GM12891 (cell line): ENCODE results near the gene MRPL54.

ENCODE experiments used
- POLR2A ChIP-seq: IDR thresholded peaks from 2 replicates; pipeline ENCODE4 v1.6.1; 2011; ENCODE audit warnings: low read depth, low read length, control low read depth
- POLR2AphosphoS5 ChIP-seq: IDR thresholded peaks from 2 replicates; pipeline ENCODE4 v1.6.1; 2011; ENCODE audit warnings: low read depth, low read length, control low read depth
- POU2F2 ChIP-seq: IDR thresholded peaks from 2 replicates; pipeline ENCODE4 v1.6.1; 2011; ENCODE audit warnings: low read depth, mild to moderate bottlenecking, control low read depth, low read length, moderate library complexity
- TAF1 ChIP-seq: IDR thresholded peaks from 2 replicates; pipeline ENCODE4 v1.6.1; 2011; ENCODE audit warnings: low read depth, low read length, control low read depth

DNA sequence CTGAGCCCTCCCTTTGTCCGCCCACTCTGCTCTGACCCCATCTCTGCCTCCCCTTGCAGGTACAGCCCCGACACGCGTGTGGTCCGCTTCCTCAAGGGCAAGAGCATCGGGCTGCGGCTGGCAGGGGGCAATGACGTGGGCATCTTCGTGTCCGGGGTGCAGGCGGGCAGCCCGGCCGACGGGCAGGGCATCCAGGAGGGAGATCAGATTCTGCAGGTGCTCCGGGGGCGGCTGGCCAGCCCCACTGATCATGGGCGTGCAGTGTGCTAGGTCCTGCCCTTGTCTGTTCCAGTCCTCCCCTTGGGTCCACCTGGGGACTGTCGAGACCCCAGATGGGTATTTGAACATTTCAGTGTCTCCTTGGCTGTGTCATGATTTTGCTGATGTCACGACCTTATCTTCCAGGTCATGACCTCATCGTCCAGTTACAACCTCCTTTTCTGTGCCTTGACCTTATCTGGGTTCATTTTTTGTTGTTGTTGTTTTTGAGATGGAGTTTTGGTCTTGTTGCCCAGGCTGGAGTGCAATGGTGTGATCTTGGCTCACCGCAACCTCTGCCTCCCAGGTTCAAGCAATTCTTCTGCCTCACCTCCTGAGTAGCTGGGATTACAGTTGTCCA is 26.3 kb upstream of the MRPL54 start:
- TF ChIP-seq POLR2AphosphoS5, result no peak
- TF ChIP-seq POLR2A, result no peak
- no peak for TF ChIP-seq TAF1
- TF ChIP-seq POU2F2, result no peak
